ENCODE measurements around the gene TGFB3.

Gene TGFB3

GRCh38 chr14:75986439-75986765 lies 4.6 kb upstream of the TGFB3 start:
- no peak for DNase-seq
- Histone ChIP-seq H3K4me3 (ENCODE audit: low read length) (peak overlapping the region; percentile 72), H3K9me3 (replicated peaks; ENCODE audit: insufficient read depth, low read length) (no peaks in the 10 kb centered on the region), H2AFZ (ENCODE audit: low read length) (no peak overlapping the region), H3K4me1 (ENCODE audit: low read length) (peaks cover 3% of the 10 kb centered on the region; the same call in 1 of the 2 replicates), H3K36me3 (replicated peaks; ENCODE audit: insufficient read depth, low read length) (no peaks in the 10 kb centered on the region), H3F3A (ENCODE audit: insufficient read depth, low read length) (no peaks in the 10 kb centered on the region), H3K9ac (ENCODE audit: low read length) (no peak overlapping the region; the same call in 1 of the 2 replicates), H3K27me3 (replicated peaks; ENCODE audit: insufficient read depth, low read length) (no peaks in the 10 kb centered on the region), H3K9me2 (replicated peaks; ENCODE audit: insufficient read depth, low read length) (no peaks in the 10 kb centered on the region), H3K4me2 (ENCODE audit: low read depth, low read length) (peak overlapping the region; percentile 54; the same call in 1 of the 2 replicates), H3K79me2 (ENCODE audit: low read length) (no peaks in the 10 kb centered on the region), H3K27ac (ENCODE audit: low read length) (no peak overlapping the region), H4K20me1 (ENCODE audit: insufficient read depth, low read length) (no peaks in the 10 kb centered on the region)
- TF ChIP-seq EZH2phosphoT487 (IDR thresholded peaks at IDR 0.05; ENCODE audit: low read length) (no peak), EZH2 (optimal IDR thresholded peaks at IDR 0.05; ENCODE audit: low read depth, low read length) (no peak)

DNA sequence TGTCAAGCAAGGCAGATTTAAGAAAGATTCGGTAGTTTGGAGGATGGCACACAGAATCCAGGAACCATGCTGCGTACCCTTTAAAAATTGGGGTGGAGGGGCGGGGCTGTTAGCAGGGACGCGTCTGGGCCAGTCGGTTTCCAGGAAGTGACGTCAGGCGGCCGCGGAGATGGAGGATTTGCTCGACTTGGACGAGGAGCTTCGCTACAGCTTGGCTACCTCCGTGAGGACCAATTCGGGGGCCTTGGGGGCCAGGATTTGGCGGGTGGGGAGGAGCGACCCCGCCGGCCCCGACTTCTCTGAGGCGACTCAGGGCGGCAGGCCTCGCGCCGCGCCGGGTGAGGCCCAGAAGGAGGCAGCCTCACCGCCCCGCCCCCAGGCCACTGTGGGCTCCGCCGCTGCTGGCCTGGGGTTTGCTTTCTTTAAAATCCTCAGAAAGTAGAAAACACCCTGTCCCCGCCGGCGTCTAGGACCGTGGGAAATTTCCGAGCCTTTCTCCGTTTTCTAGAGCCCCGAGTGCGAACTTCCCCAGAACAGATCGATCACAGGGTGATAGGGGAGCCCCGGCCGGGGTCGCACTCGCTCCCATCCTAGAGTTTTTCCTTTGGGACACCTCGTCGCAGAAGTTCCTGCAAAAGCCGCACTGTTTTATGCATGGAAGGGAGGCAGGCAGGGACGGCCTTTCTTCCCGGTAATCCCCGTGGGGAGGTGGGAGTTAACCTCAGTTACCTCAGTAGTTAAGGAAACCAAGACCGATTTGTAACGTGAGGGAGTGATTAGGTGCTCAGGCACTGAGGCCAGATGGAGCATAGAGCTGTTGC lies 4.0 kb upstream of the TGFB3 start, which contains the start of gene IFT43:
IFT43 (plus strand) TSS at position 146 of the 821 bp plus-strand sequence; CDS start at position 170, 24 bp downstream.
- Histone ChIP-seq H3K79me2 (ENCODE audit: low read length) (no peaks in the 10 kb centered on the region), H2AFZ (ENCODE audit: low read length) (peak within 1 kb of the TSS; percentile 72), H3K9ac (ENCODE audit: low read length) (peak within 1 kb of the TSS; percentile 58; the same call in 1 of the 2 replicates), H3K4me2 (ENCODE audit: low read depth, low read length) (peak within 1 kb of the TSS; percentile 54; the same call in 1 of the 2 replicates), H4K20me1 (ENCODE audit: insufficient read depth, low read length) (no peaks in the 10 kb centered on the region), H3K9me3 (replicated peaks; ENCODE audit: insufficient read depth, low read length) (no peaks in the 10 kb centered on the region), H3K36me3 (replicated peaks; ENCODE audit: insufficient read depth, low read length) (no peaks in the 10 kb centered on the region), H3K9me2 (replicated peaks; ENCODE audit: insufficient read depth, low read length) (no peaks in the 10 kb centered on the region), H3K27me3 (replicated peaks; ENCODE audit: insufficient read depth, low read length) (no peaks in the 10 kb centered on the region), H3F3A (ENCODE audit: insufficient read depth, low read length) (no peaks in the 10 kb centered on the region), H3K4me1 (ENCODE audit: low read length) (peaks cover 3% of the 10 kb centered on the region; the same call in 1 of the 2 replicates), H3K27ac (ENCODE audit: low read length) (no peak within 1 kb of the TSS; the same call in 1 of the 2 replicates), H3K4me3 (ENCODE audit: low read length) (peak within 1 kb of the TSS; percentile 72)
- TF ChIP-seq EZH2phosphoT487 (IDR thresholded peaks at IDR 0.05; ENCODE audit: low read length) (no peak), EZH2 (optimal IDR thresholded peaks at IDR 0.05; ENCODE audit: low read depth, low read length) (no peak)
- DNase-seq, result peak; percentile 60

- peaks cover 3% of the 10 kb centered on the region; the same call in 1 of the 2 replicates for H3K4me1 ChIP-seq (ENCODE audit: low read length)
- H3K27ac ChIP-seq (ENCODE audit: low read length), result no peak overlapping the region
- H3K4me2 ChIP-seq (ENCODE audit: low read depth, low read length), result no peak overlapping the region
- H2AFZ ChIP-seq (ENCODE audit: low read length), result no peak overlapping the region
- no peaks in the 10 kb centered on the region for H3K36me3 ChIP-seq (replicated peaks; ENCODE audit: insufficient read depth, low read length)
- no peak for DNase-seq
- no peaks in the 10 kb centered on the region for H3K9me2 ChIP-seq (replicated peaks; ENCODE audit: insufficient read depth, low read length)
- H3K27me3 ChIP-seq (replicated peaks; ENCODE audit: insufficient read depth, low read length), result no peaks in the 10 kb centered on the region
- TF ChIP-seq CTCF (IDR thresholded peaks at IDR 0.05; ENCODE audit: low read length) (no peak), EZH2phosphoT487 (IDR thresholded peaks at IDR 0.05; ENCODE audit: low read length) (no peak), EZH2 (optimal IDR thresholded peaks at IDR 0.05; ENCODE audit: low read depth, low read length) (no peak)
- no peak overlapping the region for H3K9ac ChIP-seq (ENCODE audit: low read length)
- H3K4me3 ChIP-seq (ENCODE audit: low read length), result no peak overlapping the region
- no peaks in the 10 kb centered on the region for H3K9me3 ChIP-seq (replicated peaks; ENCODE audit: insufficient read depth, low read length)
- no peaks in the 10 kb centered on the region for H3F3A ChIP-seq (ENCODE audit: insufficient read depth, low read length)
- no peaks in the 10 kb centered on the region for H3K79me2 ChIP-seq (ENCODE audit: low read length)
- no peaks in the 10 kb centered on the region for H4K20me1 ChIP-seq (ENCODE audit: insufficient read depth, low read length)
Measured at GRCh38 chr14:75984674-75985073, 2.9 kb upstream of the TGFB3 start.

DNA sequence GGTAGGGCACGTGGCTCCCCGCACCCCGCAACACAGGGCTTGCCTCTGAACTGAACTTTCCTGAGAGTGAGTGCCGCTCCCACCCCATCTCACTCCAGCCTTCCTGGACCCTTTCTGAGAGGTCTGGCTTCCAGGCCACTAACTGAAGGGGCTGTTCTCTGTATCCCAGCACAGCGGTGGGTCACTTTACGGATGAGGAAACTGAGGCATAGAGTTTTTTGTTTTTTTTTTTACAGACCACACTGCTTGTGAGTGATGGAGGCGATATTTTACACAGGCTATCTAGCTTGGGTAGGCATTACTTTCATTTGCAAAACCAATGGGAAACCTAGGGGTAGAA lies 1.2 kb upstream of the TGFB3 start:
- no peaks in the 10 kb centered on the region for H3K79me2 ChIP-seq (ENCODE audit: low read length)
- 0 out of 2 replicates have a peak overlapping the region, but pooled peaks have one; percentile 42 for H2AFZ ChIP-seq (ENCODE audit: low read length)
- DNase-seq, result no peak
- H3K9me3 ChIP-seq (replicated peaks; ENCODE audit: insufficient read depth, low read length), result no peaks in the 10 kb centered on the region
- H3K4me3 ChIP-seq (ENCODE audit: low read length), result peak overlapping the region; percentile 53
- no peak for TF ChIP-seq CTCF (IDR thresholded peaks at IDR 0.05; ENCODE audit: low read length)
- no peak for TF ChIP-seq EZH2 (optimal IDR thresholded peaks at IDR 0.05; ENCODE audit: low read depth, low read length)
- TF ChIP-seq EZH2phosphoT487 (IDR thresholded peaks at IDR 0.05; ENCODE audit: low read length), result no peak
- H3K36me3 ChIP-seq (replicated peaks; ENCODE audit: insufficient read depth, low read length), result no peaks in the 10 kb centered on the region
- H3K9me2 ChIP-seq (replicated peaks; ENCODE audit: insufficient read depth, low read length), result no peaks in the 10 kb centered on the region
- H3K27ac ChIP-seq (ENCODE audit: low read length), result no peak overlapping the region
- no peaks in the 10 kb centered on the region for H3F3A ChIP-seq (ENCODE audit: insufficient read depth, low read length)
- H4K20me1 ChIP-seq (ENCODE audit: insufficient read depth, low read length), result no peaks in the 10 kb centered on the region
- no peaks in the 10 kb centered on the region for H3K27me3 ChIP-seq (replicated peaks; ENCODE audit: insufficient read depth, low read length)
- H3K4me1 ChIP-seq (ENCODE audit: low read length), result peaks cover 3% of the 10 kb centered on the region; the same call in 1 of the 2 replicates
- H3K9ac ChIP-seq (ENCODE audit: low read length), result peak overlapping the region; percentile 25; the same call in 1 of the 2 replicates
- peak overlapping the region; percentile 50; the same call in 1 of the 2 replicates for H3K4me2 ChIP-seq (ENCODE audit: low read depth, low read length)
